Measurements from ENCODE around the gene TMPRSS7. TPM values are rescaled to one million over a fixed set of nuclear protein-coding genes. Genes with fewer than 3 reads are reported as not detected.

TMPRSS7 gene
- total RNA-seq, 1 donor from 2014 or later, result not detected

GRCh38 chr3:112127522-112128494 lies 93.3 kb downstream of the TMPRSS7 start:
- Mint-ChIP-seq H3K4me1 (ENCODE audit: low read depth) (peaks cover 19% of the 10 kb centered on the region), H3K27ac (no peak overlapping the region), H3K4me3 (ENCODE audit: low read depth) (no peak overlapping the region), H3K36me3 (ENCODE audit: insufficient read depth) (peaks cover 7% of the 10 kb centered on the region), H3K9me3 (ENCODE audit: low read depth) (no peaks in the 10 kb centered on the region), H3K27me3 (no peaks in the 10 kb centered on the region)
- TF ChIP-seq, protein P1, sequence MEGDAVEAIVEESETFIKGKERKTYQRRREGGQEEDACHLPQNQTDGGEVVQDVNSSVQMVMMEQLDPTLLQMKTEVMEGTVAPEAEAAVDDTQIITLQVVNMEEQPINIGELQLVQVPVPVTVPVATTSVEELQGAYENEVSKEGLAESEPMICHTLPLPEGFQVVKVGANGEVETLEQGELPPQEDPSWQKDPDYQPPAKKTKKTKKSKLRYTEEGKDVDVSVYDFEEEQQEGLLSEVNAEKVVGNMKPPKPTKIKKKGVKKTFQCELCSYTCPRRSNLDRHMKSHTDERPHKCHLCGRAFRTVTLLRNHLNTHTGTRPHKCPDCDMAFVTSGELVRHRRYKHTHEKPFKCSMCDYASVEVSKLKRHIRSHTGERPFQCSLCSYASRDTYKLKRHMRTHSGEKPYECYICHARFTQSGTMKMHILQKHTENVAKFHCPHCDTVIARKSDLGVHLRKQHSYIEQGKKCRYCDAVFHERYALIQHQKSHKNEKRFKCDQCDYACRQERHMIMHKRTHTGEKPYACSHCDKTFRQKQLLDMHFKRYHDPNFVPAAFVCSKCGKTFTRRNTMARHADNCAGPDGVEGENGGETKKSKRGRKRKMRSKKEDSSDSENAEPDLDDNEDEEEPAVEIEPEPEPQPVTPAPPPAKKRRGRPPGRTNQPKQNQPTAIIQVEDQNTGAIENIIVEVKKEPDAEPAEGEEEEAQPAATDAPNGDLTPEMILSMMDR (IDR thresholded peaks at IDR 0.05; ENCODE audit: unreplicated experiment), result no peak
- DNase-seq (ENCODE audit: low spot score, unreplicated experiment), result no peak

DNA sequence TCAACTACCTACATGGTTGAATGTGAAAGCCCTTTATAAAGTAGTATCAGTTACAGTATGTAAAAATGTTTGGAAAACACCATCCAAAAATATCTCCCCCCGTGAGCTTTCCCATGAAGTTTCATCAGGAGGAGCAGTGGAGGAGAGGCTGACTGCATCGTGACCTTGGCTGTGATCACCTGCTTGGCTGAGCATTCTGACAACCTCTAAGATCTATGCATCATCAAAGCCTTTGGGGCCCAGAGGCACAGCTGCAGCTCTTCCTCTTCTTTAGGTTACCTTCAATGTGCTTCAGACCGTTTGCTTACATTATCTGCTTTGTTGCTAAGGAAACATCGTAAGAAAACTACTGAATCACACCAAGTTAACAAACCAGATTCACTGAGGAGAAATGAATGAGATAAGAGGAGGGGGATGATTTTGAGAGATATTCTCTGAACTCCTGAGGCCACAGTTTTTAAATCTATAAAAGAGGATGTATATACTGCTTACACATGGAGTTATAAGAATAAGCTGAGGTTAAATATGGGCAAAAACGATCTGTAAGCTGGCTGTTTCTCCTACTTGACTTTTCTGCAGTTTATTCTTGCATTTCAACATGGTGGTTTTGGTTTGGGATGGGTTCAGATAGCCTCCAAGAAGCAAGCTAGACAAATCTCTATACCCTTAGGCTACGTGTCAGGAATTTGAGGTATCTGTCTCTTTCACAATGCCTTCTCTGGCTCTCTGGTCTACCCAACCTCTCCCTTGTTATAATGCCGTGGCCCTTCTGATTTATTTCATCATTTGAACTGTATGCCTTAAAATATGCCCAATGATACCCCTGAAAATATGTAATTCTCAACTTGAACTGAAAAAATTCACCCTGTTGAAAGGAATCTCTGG lies 94.5 kb downstream of the TMPRSS7 start:
- DNase-seq (ENCODE audit: low spot score, unreplicated experiment), result no peak
- Mint-ChIP-seq H3K27ac (no peak overlapping the region), H3K27me3 (no peaks in the 10 kb centered on the region), H3K9me3 (ENCODE audit: low read depth) (no peaks in the 10 kb centered on the region), H3K36me3 (ENCODE audit: insufficient read depth) (peaks cover 3% of the 10 kb centered on the region), H3K4me1 (ENCODE audit: low read depth) (peaks cover 19% of the 10 kb centered on the region), H3K4me3 (ENCODE audit: low read depth) (no peak overlapping the region)
- TF ChIP-seq, protein P1 (IDR thresholded peaks at IDR 0.05; ENCODE audit: unreplicated experiment), result no peak

DNA sequence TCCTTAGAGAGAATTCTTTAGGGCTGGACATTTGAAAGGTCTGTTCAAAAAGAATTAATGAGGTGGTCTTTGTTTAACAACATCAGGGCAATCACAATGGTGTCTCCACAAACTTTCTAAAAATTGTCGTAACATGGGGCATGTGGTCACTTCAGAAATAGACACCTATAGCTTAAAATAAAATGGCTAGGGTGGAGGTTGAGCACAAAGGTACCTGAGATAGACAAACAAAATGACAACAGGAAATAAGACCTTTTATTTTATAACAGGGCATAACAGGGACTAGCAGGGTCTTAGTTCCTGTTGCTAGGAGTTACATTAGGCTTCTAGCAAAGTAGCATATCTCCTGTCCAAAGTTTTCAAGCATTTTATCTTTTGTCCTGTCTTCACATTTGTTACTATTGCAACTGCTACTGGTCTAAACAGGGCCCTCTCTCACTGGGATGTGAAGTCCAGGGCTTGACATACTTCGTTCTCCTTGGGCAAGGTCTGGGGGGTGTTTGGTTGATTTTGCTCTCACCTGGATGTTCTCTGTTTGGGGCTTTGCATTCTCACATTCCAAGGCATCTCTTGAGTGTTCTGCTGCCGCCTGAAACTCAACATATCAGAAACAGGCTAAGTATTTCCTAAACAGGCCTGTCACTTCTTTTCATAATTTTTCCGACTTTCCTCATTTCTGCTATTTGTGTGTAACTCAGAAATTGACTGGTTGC lies 95.5 kb downstream of the TMPRSS7 start:
- Mint-ChIP-seq H3K36me3 (ENCODE audit: insufficient read depth) (peaks cover 3% of the 10 kb centered on the region), H3K4me3 (ENCODE audit: low read depth) (no peak overlapping the region), H3K27me3 (no peaks in the 10 kb centered on the region), H3K27ac (peak overlapping the region; percentile 30), H3K9me3 (ENCODE audit: low read depth) (no peaks in the 10 kb centered on the region), H3K4me1 (ENCODE audit: low read depth) (peaks cover 25% of the 10 kb centered on the region)
- TF ChIP-seq, protein P1 (IDR thresholded peaks at IDR 0.05; ENCODE audit: unreplicated experiment), result no peak
- no peak for DNase-seq (ENCODE audit: low spot score, unreplicated experiment)

GRCh38 chr3:112130638-112130993 lies 96.1 kb downstream of the TMPRSS7 start:
- H3K36me3 Mint-ChIP-seq (ENCODE audit: insufficient read depth), result peaks cover 3% of the 10 kb centered on the region
- TF ChIP-seq, protein P1 (IDR thresholded peaks at IDR 0.05; ENCODE audit: unreplicated experiment), result no peak
- DNase-seq (ENCODE audit: low spot score, unreplicated experiment), result no peak
- H3K27ac Mint-ChIP-seq, result no peak overlapping the region
- H3K27me3 Mint-ChIP-seq, result no peaks in the 10 kb centered on the region
- H3K4me3 Mint-ChIP-seq (ENCODE audit: low read depth), result no peak overlapping the region
- no peaks in the 10 kb centered on the region for H3K9me3 Mint-ChIP-seq (ENCODE audit: low read depth)
- H3K4me1 Mint-ChIP-seq (ENCODE audit: low read depth), result peaks cover 25% of the 10 kb centered on the region

Small RNA genes lying within 50 kb of the gene (microRNA-seq; reads per million reads assigned to microRNA genes)
- not detected for gene MIR567 (ENCODE audit: borderline number of aligned reads, unreplicated experiment)

Other genes with a start within 250 kb of the TMPRSS7 start
- 58.3 and 59.1 TPM in 2 replicates for gene PHLDB2, start 175.5 kb upstream of the TMPRSS7 start, total RNA-seq
- gene ABHD10, start 55.7 kb upstream of the TMPRSS7 start, total RNA-seq, result 29.2 and 31.9 TPM in 2 replicates
- gene TAGLN3, start 35.8 kb upstream of the TMPRSS7 start, total RNA-seq, result 7.4 and 9.0 TPM in 2 replicates
- gene C3orf52, start 51.7 kb downstream of the TMPRSS7 start, total RNA-seq, result 20.6 and 23.7 TPM in 2 replicates
- not detected in 2 replicates for gene GCSAM, start 98.5 kb downstream of the TMPRSS7 start, total RNA-seq